Mammary epithelial cell (primary cell): ENCODE measurements around the gene NRG2.

Experiments
- EZH2 ChIP-seq: IDR thresholded peaks from 2 replicates; pipeline ENCODE4 v1.6.1; 2012; ENCODE audit warnings: low read length, inconsistent platforms, borderline replicate concordance
- TF ChIP-seq, protein P1 (sequence below), 2 donors: IDR thresholded peaks in 1 of 2; conservative IDR thresholded peaks in 1 of 2; 2 replicates each; pipeline ENCODE4 v1.5.1; 2011 to 2012; ENCODE audit warnings: inconsistent platforms in 2 of 2, low read length in 2 of 2, mild to moderate bottlenecking in 2 of 2, control low read depth in 1 of 2, low read depth in 1 of 2; ENCODE audit not compliant: insufficient read depth in 1 of 2; ENCODE audit errors: extremely low read depth in 1 of 2

DNA sequence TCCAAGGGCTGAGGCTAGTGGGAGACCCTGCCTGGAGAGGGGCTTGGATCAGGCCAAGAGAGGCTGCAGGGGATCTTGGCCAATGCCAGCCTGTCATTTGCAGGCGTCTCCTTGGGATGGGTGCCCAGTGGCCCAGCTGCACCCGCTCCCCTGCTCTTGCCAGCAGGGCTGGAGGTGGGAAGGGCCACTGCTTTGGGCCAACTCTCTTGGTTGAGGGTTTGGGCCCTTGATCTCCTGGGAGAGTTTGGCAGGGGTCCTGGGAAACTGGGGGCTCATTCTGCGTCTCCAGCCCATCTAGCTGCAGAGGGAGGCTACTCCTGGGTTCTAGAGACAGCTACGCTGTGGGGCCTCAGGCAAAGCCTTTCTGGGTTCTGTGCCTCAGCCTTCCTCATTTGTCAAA, 237.0 kb downstream of the NRG2 start:
- TF ChIP-seq, protein P1, sequence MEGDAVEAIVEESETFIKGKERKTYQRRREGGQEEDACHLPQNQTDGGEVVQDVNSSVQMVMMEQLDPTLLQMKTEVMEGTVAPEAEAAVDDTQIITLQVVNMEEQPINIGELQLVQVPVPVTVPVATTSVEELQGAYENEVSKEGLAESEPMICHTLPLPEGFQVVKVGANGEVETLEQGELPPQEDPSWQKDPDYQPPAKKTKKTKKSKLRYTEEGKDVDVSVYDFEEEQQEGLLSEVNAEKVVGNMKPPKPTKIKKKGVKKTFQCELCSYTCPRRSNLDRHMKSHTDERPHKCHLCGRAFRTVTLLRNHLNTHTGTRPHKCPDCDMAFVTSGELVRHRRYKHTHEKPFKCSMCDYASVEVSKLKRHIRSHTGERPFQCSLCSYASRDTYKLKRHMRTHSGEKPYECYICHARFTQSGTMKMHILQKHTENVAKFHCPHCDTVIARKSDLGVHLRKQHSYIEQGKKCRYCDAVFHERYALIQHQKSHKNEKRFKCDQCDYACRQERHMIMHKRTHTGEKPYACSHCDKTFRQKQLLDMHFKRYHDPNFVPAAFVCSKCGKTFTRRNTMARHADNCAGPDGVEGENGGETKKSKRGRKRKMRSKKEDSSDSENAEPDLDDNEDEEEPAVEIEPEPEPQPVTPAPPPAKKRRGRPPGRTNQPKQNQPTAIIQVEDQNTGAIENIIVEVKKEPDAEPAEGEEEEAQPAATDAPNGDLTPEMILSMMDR (conservative IDR thresholded peaks at IDR 0.05 in 1 of 2, IDR thresholded peaks at IDR 0.05 in 1 of 2; ENCODE audit: extremely low read depth in 1 of 2, insufficient read depth in 1 of 2, low read depth in 1 of 2, low read length in 2 of 2) = no peak
- no peak for TF ChIP-seq EZH2
